ENCODE results near the gene KIF16B. TPM values are rescaled to one million over a fixed set of nuclear protein-coding genes. Genes with fewer than 3 reads are reported as not detected.

Gene KIF16B
- total and polyA plus RNA-seq, 9 of the 15 experiments (the other 6 are each of a cell fraction or from before 2014, with no cell fraction given) = 1.00 to 10.6 (median 8.5) TPM

DNA sequence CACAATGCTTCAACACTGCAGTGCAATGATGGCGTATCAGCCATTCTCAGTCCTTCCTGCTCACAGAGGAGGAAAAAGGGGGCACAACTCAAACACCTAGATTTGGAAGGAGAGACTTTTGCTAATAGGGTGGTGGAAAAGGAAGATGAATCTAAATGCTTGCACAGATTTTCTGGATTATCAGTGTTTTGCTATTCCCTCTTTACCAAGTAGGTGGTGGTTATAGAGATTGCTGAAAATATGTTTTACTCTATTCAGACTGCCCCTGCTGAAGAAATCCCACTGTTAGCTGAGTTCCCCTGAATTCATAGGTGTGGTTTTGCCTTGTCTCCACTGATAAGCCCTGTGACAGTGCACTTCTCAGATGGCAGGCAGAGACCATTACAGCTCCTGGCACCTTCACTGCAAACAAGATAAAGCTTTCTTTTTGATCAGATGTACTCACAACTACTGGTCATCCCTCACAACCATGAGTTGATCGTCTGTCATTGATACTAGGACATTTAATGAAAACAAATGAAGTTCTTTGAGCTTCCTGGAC, 311.4 kb downstream of the KIF16B start (continued):
- TF ChIP-seq, protein P1, sequence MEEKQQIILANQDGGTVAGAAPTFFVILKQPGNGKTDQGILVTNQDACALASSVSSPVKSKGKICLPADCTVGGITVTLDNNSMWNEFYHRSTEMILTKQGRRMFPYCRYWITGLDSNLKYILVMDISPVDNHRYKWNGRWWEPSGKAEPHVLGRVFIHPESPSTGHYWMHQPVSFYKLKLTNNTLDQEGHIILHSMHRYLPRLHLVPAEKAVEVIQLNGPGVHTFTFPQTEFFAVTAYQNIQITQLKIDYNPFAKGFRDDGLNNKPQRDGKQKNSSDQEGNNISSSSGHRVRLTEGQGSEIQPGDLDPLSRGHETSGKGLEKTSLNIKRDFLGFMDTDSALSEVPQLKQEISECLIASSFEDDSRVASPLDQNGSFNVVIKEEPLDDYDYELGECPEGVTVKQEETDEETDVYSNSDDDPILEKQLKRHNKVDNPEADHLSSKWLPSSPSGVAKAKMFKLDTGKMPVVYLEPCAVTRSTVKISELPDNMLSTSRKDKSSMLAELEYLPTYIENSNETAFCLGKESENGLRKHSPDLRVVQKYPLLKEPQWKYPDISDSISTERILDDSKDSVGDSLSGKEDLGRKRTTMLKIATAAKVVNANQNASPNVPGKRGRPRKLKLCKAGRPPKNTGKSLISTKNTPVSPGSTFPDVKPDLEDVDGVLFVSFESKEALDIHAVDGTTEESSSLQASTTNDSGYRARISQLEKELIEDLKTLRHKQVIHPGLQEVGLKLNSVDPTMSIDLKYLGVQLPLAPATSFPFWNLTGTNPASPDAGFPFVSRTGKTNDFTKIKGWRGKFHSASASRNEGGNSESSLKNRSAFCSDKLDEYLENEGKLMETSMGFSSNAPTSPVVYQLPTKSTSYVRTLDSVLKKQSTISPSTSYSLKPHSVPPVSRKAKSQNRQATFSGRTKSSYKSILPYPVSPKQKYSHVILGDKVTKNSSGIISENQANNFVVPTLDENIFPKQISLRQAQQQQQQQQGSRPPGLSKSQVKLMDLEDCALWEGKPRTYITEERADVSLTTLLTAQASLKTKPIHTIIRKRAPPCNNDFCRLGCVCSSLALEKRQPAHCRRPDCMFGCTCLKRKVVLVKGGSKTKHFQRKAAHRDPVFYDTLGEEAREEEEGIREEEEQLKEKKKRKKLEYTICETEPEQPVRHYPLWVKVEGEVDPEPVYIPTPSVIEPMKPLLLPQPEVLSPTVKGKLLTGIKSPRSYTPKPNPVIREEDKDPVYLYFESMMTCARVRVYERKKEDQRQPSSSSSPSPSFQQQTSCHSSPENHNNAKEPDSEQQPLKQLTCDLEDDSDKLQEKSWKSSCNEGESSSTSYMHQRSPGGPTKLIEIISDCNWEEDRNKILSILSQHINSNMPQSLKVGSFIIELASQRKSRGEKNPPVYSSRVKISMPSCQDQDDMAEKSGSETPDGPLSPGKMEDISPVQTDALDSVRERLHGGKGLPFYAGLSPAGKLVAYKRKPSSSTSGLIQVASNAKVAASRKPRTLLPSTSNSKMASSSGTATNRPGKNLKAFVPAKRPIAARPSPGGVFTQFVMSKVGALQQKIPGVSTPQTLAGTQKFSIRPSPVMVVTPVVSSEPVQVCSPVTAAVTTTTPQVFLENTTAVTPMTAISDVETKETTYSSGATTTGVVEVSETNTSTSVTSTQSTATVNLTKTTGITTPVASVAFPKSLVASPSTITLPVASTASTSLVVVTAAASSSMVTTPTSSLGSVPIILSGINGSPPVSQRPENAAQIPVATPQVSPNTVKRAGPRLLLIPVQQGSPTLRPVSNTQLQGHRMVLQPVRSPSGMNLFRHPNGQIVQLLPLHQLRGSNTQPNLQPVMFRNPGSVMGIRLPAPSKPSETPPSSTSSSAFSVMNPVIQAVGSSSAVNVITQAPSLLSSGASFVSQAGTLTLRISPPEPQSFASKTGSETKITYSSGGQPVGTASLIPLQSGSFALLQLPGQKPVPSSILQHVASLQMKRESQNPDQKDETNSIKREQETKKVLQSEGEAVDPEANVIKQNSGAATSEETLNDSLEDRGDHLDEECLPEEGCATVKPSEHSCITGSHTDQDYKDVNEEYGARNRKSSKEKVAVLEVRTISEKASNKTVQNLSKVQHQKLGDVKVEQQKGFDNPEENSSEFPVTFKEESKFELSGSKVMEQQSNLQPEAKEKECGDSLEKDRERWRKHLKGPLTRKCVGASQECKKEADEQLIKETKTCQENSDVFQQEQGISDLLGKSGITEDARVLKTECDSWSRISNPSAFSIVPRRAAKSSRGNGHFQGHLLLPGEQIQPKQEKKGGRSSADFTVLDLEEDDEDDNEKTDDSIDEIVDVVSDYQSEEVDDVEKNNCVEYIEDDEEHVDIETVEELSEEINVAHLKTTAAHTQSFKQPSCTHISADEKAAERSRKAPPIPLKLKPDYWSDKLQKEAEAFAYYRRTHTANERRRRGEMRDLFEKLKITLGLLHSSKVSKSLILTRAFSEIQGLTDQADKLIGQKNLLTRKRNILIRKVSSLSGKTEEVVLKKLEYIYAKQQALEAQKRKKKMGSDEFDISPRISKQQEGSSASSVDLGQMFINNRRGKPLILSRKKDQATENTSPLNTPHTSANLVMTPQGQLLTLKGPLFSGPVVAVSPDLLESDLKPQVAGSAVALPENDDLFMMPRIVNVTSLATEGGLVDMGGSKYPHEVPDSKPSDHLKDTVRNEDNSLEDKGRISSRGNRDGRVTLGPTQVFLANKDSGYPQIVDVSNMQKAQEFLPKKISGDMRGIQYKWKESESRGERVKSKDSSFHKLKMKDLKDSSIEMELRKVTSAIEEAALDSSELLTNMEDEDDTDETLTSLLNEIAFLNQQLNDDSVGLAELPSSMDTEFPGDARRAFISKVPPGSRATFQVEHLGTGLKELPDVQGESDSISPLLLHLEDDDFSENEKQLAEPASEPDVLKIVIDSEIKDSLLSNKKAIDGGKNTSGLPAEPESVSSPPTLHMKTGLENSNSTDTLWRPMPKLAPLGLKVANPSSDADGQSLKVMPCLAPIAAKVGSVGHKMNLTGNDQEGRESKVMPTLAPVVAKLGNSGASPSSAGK (IDR thresholded peaks at IDR 0.05) = no peak
- TF ChIP-seq CBFA2T3 (IDR thresholded peaks at IDR 0.05) (peak; percentile 80), SMARCE1 (IDR thresholded peaks at IDR 0.05) (0 out of 2 replicates have a peak, but pooled peaks have one; percentile 20), RCOR1 (IDR thresholded peaks at IDR 0.05; ENCODE audit: borderline replicate concordance in 1 of 2, low read depth in 2 of 2, low read length in 2 of 2) (0 out of 4 replicates have a peak, but pooled peaks of 1 of the 2 experiments have one; percentile 28), BRD4 (IDR thresholded peaks at IDR 0.05) (no peak), SAFB2 (IDR thresholded peaks at IDR 0.05; ENCODE audit: borderline replicate concordance, low read depth, low read length, severe bottlenecking) (no peak), L3MBTL2 (IDR thresholded peaks at IDR 0.05) (no peak), MAFF (IDR thresholded peaks at IDR 0.05; ENCODE audit: low read length) (peak; percentile 3; the same call in 1 of the 2 replicates), MEF2A (IDR thresholded peaks at IDR 0.05; ENCODE audit: control insufficient read depth, low read depth, low read length) (no peak), TCF3 (CRISPR knock-in tag; IDR thresholded peaks at IDR 0.05) (peak; percentile 73), ZNF57 (CRISPR knock-in tag; IDR thresholded peaks at IDR 0.05) (no peak), TEAD1 (CRISPR knock-in tag; IDR thresholded peaks at IDR 0.05) (no peak), SETDB1 (IDR thresholded peaks at IDR 0.05; ENCODE audit: low read length) (no peak), NCOA6 (IDR thresholded peaks at IDR 0.05) (no peak), MYBL2 (IDR thresholded peaks at IDR 0.05; ENCODE audit: low read depth) (no peak), MYBL2 (CRISPR knock-in tag; IDR thresholded peaks at IDR 0.05; ENCODE audit: borderline replicate concordance) (no peak), POU5F1 (IDR thresholded peaks at IDR 0.05; ENCODE audit: borderline replicate concordance, low read depth, low read length, partially characterized antibody) (no peak), MXI1 (IDR thresholded peaks at IDR 0.05; ENCODE audit: low read depth, low read length) (no peak), KDM1A (IDR thresholded peaks at IDR 0.05) (peak; percentile 56 to 72; a peak in 3 of 4 replicates), NFIX (CRISPR knock-in tag; IDR thresholded peaks at IDR 0.05; ENCODE audit: low read depth) (no peak)
